Right lobe of liver (tissue), 6 donors: Measurements from ENCODE around the gene PSMG3. TPM values are rescaled to one million over a fixed set of nuclear protein-coding genes. Genes with fewer than 3 reads are reported as not detected.

Experiments
- ATAC-seq, 4 donors: fragments of 200-7000 bp; cut with Tn5 transposase; one replicate each; pipeline ENCODE4 v1.9.1; 2020; ENCODE audit warnings: mild to moderate bottlenecking in 4 of 4, moderate library complexity in 4 of 4
- DNase-seq, 3 donors: peaks; one replicate each; pipeline ENCODE4 v3.0.0-alpha.2; 2020
- H3K27ac ChIP-seq, 3 donors: fragments of 200-600 bp; one replicate each; pipeline ENCODE4 v1.8.0; 2022
- H3K27me3 ChIP-seq, 2 donors: fragments of 200-600 bp; one replicate each; pipeline ENCODE4 v1.8.0; 2022
- H3K36me3 ChIP-seq, 4 donors: fragments of 200-600 bp; sonication (generic) in 1 of 4; one replicate each; pipeline versions ENCODE4 v1.5.1 to v1.8.0; 2017 to 2022; ENCODE audit warnings: control low read depth in 1 of 4
- H3K4me1 ChIP-seq, 4 donors: fragments of 200-600 bp; sonication (generic) in 1 of 4; one replicate each; pipeline versions ENCODE4 v1.5.1 to v1.8.0; 2017 to 2022; ENCODE audit warnings: control low read depth in 1 of 4
- H3K4me3 ChIP-seq, 3 donors: fragments of 200-600 bp; one replicate each; pipeline ENCODE4 v1.8.0; 2022
- H3K9me3 ChIP-seq, 4 donors: fragments of 200-600 bp; sonication (generic) in 1 of 4; one replicate each; pipeline versions ENCODE4 v1.5.1 to v1.8.0; 2017 to 2022; ENCODE audit warnings: control low read depth in 1 of 4
- POLR2A ChIP-seq: fragments of 450-650 bp; IDR thresholded peaks from one replicate; pipeline ENCODE4 v1.6.1; 2017; ENCODE audit warnings: antibody characterized with exemption, mild to moderate bottlenecking
- WGBS: methylation state at CpG from one replicate; pipeline ENCODE4 v1.1.6; 2018; ENCODE audit warnings: low coverage, low lambda C conversion rate; ENCODE audit not compliant: insufficient coverage; ENCODE audit errors: missing lambda C conversion rate; 5-methylcytosine and 5-hydroxymethylcytosine counted together
- intact Hi-C, 2 donors: fragments of 100-400 bp; cut with DNase I; formaldehyde crosslinking; loops; one replicate each; pipeline versions ENCODE4 v1.11.2 to v1.14.1; 2022
- total RNA-seq, 6 experiments: library from RNA; depleted of rRNA in 2 of 6; stranded (reverse); fragments of >200 nt in 2 of 6; fragmentation: NEBNext Ultra II Directional in 3 of 6; extraction: Animal tissue kit (Norgen Biotek cat#: 25700) in 3 of 6; gene quantifications; one replicate each; pipeline versions ENCODE4 v1.1.0 to v1.2.4, GENCODE V29; 2016 to 2023
- TF ChIP-seq, protein P1 (sequence below), 4 donors: fragments of 200-600 bp in 3 of 4; fragments of 450-650 bp in 1 of 4; IDR thresholded peaks; one replicate each; pipeline versions ENCODE4 v1.5.1 to v1.8.0; 2016 to 2022; ENCODE audit warnings: antibody characterized with exemption in 4 of 4, mild to moderate bottlenecking in 2 of 4
- donor health status: DM: no; HTN: yes; CAD: no.
- donor health status: DM: no; HTN: no; CAD: no.
- donor health status: DM: no; HTN: no; CAD: no.
- donor health status: DM: no; HTN: yes; CAD: no.
- donor health status: DM: no; HTN: yes; CAD: no.

Gene PSMG3
- total RNA-seq, 6 experiments from 2014 or later: 7.6 to 28.1 (median 9.2) TPM

DNA sequence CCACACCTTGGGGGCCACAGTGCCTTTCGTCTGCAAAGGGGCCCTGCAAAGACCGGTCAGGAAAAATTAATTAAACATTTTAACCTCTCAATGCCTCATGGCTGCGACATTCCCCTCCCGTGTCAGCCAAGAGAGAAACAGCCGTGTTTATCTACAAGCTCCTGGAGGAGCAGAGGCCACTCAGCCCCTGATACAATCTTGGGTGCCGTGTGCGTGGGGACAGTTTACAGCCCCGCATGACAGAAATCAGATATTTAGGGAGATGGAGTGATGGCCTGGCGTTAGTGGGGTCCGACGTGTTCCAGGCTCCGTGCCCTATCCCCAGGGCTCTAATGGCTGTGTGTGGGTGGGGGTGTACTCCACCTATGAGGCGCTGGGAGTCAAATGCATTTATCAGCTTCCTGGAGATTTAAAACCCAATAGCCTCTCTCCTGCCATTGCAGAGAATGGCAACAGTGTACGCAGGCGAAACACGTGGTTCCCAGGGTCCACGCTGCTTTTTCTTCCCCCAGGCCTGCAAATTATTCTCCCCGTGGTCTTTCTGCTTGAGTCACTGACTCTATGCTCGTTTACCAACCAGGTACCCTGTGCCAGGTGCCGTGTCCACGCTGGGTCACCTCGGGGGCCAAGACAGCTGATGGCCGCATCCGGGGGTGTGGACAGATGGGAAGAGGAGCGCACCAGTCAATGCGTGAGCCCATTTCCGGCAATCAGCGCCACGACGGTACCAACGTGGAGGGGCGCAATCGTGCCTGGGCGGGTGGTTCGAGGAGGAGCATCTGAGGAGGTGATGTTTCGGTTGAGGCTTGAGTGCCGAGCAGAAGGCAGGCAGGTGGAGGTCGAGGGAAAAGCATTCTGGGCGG, 26.6 kb upstream of the PSMG3 start:
- Histone ChIP-seq H3K36me3 (no peaks in the 10 kb centered on the region), H3K4me3 (no peak overlapping the region), H3K9me3 (no peaks in the 10 kb centered on the region), H3K27ac (no peak overlapping the region), H3K4me1 (no peaks in the 10 kb centered on the region), H3K27me3 (no peaks in the 10 kb centered on the region)
- DNase-seq: no peak
- intact Hi-C loops: no loop called here
- ATAC-seq: no peak
- no peak for TF ChIP-seq POLR2A
- TF ChIP-seq, protein P1, sequence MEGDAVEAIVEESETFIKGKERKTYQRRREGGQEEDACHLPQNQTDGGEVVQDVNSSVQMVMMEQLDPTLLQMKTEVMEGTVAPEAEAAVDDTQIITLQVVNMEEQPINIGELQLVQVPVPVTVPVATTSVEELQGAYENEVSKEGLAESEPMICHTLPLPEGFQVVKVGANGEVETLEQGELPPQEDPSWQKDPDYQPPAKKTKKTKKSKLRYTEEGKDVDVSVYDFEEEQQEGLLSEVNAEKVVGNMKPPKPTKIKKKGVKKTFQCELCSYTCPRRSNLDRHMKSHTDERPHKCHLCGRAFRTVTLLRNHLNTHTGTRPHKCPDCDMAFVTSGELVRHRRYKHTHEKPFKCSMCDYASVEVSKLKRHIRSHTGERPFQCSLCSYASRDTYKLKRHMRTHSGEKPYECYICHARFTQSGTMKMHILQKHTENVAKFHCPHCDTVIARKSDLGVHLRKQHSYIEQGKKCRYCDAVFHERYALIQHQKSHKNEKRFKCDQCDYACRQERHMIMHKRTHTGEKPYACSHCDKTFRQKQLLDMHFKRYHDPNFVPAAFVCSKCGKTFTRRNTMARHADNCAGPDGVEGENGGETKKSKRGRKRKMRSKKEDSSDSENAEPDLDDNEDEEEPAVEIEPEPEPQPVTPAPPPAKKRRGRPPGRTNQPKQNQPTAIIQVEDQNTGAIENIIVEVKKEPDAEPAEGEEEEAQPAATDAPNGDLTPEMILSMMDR (IDR thresholded peaks at IDR 0.05): no peak
- whole genome bisulfite sequencing: 65% methylated on average over 32 of the region's 39 CpGs

DNA sequence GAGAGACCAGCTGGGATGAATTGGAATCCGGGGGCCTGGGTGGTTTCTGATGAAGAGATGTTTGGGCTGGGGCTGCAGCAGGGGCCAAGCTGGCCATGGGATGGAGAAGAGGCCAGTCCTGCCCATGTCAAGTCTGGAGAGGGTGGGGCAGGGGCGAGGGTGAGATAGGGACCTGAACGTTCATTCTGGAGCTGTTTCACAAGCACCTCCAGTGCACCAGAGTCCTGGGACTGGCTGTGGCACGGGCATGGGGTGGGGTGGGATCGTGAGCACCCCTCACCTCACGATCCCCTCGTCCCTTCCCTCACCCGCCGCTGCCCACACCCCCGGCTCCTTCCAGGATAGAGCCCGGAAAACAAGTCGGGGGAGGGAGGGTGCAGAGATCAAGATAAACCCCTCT, 25.8 kb upstream of the PSMG3 start:
- intact Hi-C loops: no loop called here
- DNase-seq: no peak
- no peaks in the 10 kb centered on the region for H3K36me3 ChIP-seq
- H3K27ac ChIP-seq: no peak overlapping the region
- WGBS: 68% methylated on average over 10 of the region's 12 CpGs
- no peaks in the 10 kb centered on the region for H3K27me3 ChIP-seq
- no peak for ATAC-seq
- no peaks in the 10 kb centered on the region for H3K9me3 ChIP-seq
- TF ChIP-seq, protein P1 (IDR thresholded peaks at IDR 0.05): no peak
- TF ChIP-seq POLR2A: no peak
- no peaks in the 10 kb centered on the region for H3K4me1 ChIP-seq
- H3K4me3 ChIP-seq: no peak overlapping the region

DNA sequence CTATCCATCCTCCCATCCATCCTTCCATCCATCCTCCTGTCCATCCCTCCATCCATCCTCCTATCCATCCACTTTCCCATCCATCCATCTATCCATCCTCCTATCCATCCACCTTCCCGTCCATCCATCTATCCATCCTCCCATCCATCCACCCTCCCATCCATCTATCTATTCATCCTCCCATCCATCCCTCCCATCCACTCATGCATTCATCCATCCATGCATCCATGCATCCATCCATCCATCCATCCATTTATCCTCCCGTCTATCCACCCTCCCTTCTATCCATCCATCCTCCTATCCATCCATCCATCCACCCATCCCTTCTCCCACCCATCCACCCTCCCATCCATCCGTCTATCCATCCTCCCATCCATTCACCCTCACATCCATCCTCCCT, 25.2 kb upstream of the PSMG3 start:
- Histone ChIP-seq H3K36me3 (no peaks in the 10 kb centered on the region), H3K27ac (no peak overlapping the region), H3K4me3 (no peak overlapping the region), H3K27me3 (no peaks in the 10 kb centered on the region), H3K4me1 (no peaks in the 10 kb centered on the region), H3K9me3 (no peaks in the 10 kb centered on the region)
- ATAC-seq (no peak), DNase-seq (no peak)
- intact Hi-C loops: no loop called here
- TF ChIP-seq, protein P1 (IDR thresholded peaks at IDR 0.05): no peak
- TF ChIP-seq POLR2A: no peak
- WGBS: 53% methylated on average over 3 of the region's 3 CpGs

DNA sequence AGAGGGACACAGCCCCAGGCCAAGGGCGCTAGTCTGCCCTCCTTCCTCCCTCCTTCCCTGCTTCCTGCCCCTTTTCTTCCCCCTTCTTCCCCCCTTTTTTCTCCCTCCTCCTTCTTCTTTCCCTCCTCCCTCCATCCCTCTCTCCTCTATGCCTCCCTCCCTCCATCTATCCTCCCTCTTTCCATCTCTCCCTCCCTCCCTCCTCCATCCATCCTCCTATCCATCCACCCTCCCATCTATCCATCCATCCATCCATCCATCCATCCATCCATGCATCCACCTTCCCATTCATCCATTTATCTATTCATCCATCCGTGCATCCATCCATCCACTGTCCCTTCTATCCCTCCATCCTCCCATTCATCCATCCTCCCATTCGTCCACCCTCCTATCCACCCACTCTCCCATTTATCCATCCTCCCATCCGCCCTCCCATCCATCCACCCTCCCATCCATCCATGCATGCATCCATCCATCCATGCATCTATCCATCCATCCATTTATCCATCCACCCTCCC, 24.1 kb upstream of the PSMG3 start:
- Histone ChIP-seq H3K9me3 (peaks cover 0 to 2% (median 0%) of the 10 kb centered on the region in 4 donors), H3K27me3 (no peaks in the 10 kb centered on the region), H3K27ac (no peak overlapping the region), H3K4me1 (no peaks in the 10 kb centered on the region), H3K4me3 (no peak overlapping the region), H3K36me3 (no peaks in the 10 kb centered on the region)
- DNase-seq (no peak), ATAC-seq (no peak)
- WGBS: 43% methylated on average over 3 of the region's 4 CpGs
- intact Hi-C loops: no loop called here
- TF ChIP-seq, protein P1 (IDR thresholded peaks at IDR 0.05): no peak
- TF ChIP-seq POLR2A: no peak
